GM18520 (cell line): Measurements from ENCODE around the gene LDHB.
"Not testable (repeated sequence)": the region's sequence is repeated elsewhere in the genome, so short reads cannot be mapped to it uniquely, and the experiment has no call there.

ENCODE experiments used
- ATAC-seq: cut with Tn5 transposase; IDR thresholded peaks from one replicate; pipeline ENCODE4 v1.9.1; 2021; ENCODE audit not compliant: unreplicated experiment

LDHB gene

DNA sequence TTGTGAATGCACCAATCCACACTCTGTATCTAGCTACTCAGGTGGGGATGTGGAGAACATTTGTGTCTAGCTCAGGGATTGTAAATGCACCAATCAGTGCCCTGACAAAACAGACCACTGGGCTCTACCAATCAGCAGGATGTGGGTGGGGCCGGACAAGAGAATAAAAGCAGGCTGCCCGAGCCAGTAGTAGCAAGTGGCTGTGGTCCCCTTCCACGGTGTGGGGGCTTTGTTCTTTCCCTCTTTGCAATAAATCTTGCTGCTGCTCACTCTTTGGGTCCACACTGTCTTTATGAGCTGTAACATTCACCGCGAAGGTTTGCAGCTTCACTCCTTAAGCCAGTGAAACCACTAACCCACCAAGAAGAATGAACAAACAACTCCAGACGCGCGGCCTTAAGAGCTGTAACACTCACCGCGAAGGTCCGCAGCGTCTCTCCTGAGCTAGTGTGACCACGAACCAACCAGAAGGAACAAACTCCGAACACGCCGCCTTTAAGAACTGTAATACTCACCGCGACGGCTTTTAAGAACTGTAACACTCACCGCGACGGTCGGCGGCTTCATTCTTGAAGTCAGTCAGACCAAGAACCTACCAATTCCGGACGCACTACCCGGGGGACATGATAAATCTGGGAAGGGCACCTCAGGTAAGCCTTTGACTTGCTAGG lies 4.6 kb upstream of the LDHB start:
- no peak for ATAC-seq

- not testable (repeated sequence) for ATAC-seq
Measured at GRCh38 chr12:21661396-21662093, 3.9 kb upstream of the LDHB start.

- no peak for ATAC-seq
Measured at GRCh38 chr12:21659383-21659782, 1.7 kb upstream of the LDHB start.

DNA sequence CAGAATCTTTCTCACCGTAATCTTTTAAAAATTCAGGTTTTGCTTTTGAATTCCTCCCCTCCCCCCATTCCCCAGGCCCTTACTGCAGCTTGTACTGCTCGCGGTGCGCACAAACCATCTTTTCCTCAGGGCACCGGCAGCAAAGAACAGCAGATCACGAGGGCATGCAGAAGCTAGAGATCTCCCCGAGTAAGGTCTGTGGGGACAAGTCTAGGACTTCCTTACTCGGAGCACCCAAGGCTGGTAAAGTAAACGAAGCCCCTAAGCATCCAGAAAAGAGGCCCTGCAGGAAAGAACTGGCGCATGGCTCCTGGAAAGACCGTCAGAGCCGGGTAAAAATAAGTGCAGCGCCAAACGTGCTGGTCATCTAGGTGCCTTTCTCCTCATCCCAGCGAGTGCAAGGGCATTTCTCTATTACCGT lies 727 bp downstream of the LDHB start:
- no peak for ATAC-seq

GRCh38 chr12:21655591-21655990 lies 2.1 kb downstream of the LDHB start:
- ATAC-seq = no peak

GRCh38 chr12:21651821-21652220 lies 5.8 kb downstream of the LDHB start:
- ATAC-seq = no peak

- no peak for ATAC-seq
Measured at GRCh38 chr12:21650997-21651396, 6.6 kb downstream of the LDHB start.

DNA sequence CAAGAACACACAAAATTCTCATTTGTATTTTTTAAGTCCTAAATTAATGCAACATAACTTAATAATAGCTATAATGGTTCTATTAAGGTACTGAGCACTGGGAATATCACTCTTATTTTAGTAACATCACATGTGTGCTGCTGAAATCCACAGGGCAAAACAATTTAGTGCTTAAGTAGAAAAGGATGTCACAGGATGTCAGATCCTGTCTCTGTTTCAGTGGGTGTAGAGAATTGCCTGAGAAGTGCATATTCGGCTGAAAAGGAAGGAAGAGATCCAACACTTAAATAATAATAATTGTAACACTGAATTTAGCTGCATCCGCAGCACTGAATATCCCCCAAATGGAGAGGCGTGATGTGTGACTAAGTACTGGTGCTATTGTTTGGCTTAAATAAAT lies 8.6 kb downstream of the LDHB start:
- ATAC-seq = no peak

DNA sequence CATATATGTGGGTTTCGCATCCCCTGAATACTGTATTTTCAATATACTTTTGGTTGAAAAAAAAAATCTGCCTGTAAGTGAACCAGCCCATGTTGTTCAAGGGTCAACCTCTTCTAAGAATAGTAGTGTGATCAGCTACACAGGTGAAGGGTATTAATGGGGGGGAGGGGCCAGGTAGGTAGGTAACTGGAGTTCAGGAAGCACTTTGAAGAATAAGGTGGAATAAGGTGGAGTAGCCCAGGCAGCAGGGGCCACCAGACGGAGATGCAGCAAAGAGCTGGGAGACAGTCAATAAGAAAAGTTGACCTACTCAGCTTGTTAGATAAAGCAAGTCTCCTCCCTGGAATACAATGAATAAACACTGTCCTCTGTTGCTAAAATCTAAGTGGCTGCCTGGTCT lies 9.3 kb downstream of the LDHB start:
- no peak for ATAC-seq

- no peak for ATAC-seq
Measured at GRCh38 chr12:21647179-21647578, 10.5 kb downstream of the LDHB start.

DNA sequence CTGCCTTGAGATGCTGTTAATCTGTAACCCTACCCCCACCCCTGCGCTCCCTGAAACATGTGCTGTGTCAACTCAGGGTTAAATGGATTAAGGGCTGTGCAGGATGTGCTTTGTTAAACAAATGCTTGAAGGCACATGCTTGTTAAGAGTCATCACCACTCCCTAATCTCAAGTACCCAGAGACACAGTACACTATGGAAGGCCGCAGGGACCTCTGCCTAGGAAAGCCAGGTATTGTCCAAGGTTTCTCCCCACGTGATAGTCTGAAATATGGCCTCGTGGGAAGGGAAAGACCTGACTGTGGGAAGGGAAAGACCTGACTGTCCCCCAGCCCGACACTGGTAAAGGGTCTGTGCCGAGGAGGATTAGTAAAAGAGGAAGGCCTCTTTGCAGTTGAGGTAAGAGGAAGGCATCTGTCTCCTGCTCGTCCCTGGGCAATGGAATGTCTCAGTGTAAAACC lies 12.6 kb downstream of the LDHB start:
- ATAC-seq = not testable (repeated sequence)

GRCh38 chr12:21644516-21644915 lies 13.1 kb downstream of the LDHB start:
- ATAC-seq = no peak

DNA sequence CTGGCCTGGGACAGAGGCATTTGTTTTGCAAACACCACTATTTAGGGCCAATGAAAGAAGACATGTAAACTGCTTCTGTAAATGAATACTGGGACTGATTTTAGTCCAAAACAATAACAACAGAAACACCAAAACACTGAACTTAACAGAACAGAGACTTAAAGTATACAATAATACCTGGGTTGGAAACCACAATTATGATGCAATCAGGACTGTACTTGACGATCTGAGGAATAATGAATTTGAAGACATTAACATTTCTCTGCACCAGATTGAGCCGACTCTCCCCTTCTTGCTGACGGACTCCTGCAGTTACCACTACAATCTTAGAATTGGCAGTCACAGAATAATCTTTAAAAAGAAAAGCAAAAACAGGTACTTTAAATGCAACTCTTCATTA lies 13.9 kb downstream of the LDHB start:
- ATAC-seq = no peak

- ATAC-seq = peak; percentile 59
Measured at GRCh38 chr12:21642707-21643389, 14.8 kb downstream of the LDHB start.

GRCh38 chr12:21638054-21638891 lies 19.4 kb downstream of the LDHB start:
- ATAC-seq = no peak

DNA sequence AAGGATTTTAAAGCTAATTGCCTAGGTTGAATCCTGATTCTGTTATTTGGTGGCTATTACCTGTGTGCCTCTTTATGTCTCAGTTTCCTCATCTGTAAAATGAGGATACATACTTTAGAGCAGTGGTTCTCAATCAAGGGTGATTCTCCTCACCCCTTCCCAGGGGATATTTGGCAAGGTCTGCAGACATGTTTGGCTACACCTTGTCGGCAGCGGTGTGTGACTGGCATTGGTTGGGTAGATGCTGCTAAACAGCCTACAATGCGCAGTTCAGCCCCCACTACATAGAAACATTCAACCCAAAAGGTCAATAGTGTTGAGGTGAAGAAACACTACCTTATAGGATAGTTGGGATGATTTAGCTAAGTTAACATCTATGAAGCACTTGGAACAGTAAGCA lies 23.4 kb downstream of the LDHB start:
- ATAC-seq = no peak

GRCh38 chr12:21631367-21631766 lies 26.3 kb downstream of the LDHB start:
- ATAC-seq = no peak

DNA sequence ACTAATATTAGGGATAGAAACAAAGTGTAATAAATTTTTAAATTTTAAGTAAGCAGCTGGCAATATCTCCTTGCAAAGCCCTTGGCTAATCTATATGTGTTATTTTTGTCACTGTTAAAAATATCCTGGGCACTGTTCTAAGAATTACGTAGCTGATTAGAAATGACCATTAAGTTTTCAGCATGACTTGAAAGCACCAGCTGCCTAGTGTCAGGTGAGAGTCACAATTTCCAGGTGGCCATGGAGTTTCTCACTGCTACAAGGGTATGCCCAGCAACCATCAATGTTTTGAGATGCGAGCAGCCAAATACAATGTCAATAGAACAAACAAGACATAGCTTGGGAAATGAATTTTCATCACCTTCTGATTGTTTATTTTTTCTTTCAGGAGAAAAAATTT lies 29.7 kb downstream of the LDHB start:
- ATAC-seq = no peak

- ATAC-seq = no peak
Measured at GRCh38 chr12:21618566-21618965, 39.1 kb downstream of the LDHB start.

DNA sequence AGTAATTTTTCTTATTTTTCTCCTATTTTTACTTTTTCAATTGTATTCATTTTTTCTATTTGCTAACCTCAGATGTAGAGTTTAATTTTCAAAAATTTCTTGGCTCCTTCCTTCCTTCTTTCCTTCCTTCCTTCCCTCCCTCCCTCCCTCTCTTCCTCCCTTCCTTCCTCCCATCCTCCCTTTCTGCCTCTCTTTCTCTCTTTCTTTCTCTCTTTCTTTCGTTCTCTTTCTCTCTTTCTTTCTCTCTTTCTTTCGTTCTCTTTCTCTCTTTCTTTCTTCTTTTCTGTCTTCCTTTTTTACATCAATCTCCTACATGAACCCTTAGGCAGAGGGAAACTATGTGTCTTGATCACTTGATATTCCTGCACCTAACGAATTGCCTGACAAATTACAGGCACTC lies 40.6 kb downstream of the LDHB start:
- no peak for ATAC-seq

DNA sequence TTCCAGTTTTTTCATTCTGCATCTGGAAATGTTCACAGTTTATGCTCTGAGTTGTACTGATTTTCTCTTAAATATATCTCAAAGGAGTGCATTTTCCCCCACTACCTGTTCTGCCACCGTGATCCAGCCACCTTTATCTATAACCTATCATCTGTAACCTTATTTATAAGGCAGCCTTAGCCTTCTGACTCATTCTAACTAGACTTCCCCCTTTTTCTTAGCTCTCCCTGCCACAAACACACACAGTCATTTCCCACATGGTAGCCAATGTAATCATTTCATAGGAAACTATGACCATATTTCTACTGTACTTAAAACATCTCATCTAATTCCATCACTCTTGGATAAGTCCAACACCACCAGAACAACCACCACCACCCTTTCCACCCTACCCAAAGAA lies 42.2 kb downstream of the LDHB start:
- no peak for ATAC-seq
